BE2C (cell line): Measurements from ENCODE around the gene CDC42EP5.

Experiments used
- DNase-seq: peaks from one replicate; pipeline ENCODE4 v3.0.0-alpha.2; 2020
- H3K27me3 ChIP-seq: fragments of 250-450 bp; sonication (Bioruptor Pico); 2 replicates; pipeline ENCODE4 v1.5.1; 2020; ENCODE audit warnings: mild to moderate bottlenecking
- H3K36me3 ChIP-seq: fragments of 250-450 bp; sonication (Bioruptor Pico); 2 replicates; pipeline ENCODE4 v1.5.1; 2020; ENCODE audit warnings: mild to moderate bottlenecking
- H3K4me1 ChIP-seq: fragments of 250-450 bp; sonication (Bioruptor Pico); 2 replicates; pipeline ENCODE4 v1.5.1; 2020
- H3K4me3 ChIP-seq: 2 replicates; pipeline ENCODE4 v1.5.1; 2011; ENCODE audit warnings: low read depth, low read length
- H3K9me3 ChIP-seq: fragments of 250-450 bp; sonication (Bioruptor Pico); 2 replicates; pipeline ENCODE4 v1.5.1; 2020
- CTCF ChIP-seq: IDR thresholded peaks from 2 replicates; pipeline ENCODE4 v1.5.1; 2012; ENCODE audit warnings: mild to moderate bottlenecking, low read depth, low read length

The CDC42EP5 gene

GRCh38 chr19:54457773-54458647 is 15.1 kb downstream of the CDC42EP5 start:
- Histone ChIP-seq H3K4me1 (peaks cover 4% of the 10 kb centered on the region; the same call in 1 of the 2 replicates), H3K36me3 (peaks cover 82% of the 10 kb centered on the region), H3K9me3 (no peaks in the 10 kb centered on the region), H3K27me3 (no peaks in the 10 kb centered on the region), H3K4me3 (no peak overlapping the region)
- no peak for TF ChIP-seq CTCF
- no peak for DNase-seq

- Histone ChIP-seq H3K36me3 (peaks cover 89% of the 10 kb centered on the region), H3K4me1 (no peaks in the 10 kb centered on the region)
- DNase-seq: no peak
Measured at GRCh38 chr19:54456423-54457373, 16.4 kb downstream of the CDC42EP5 start.

GRCh38 chr19:54455786-54456422 is 17.2 kb downstream of the CDC42EP5 start:
- TF ChIP-seq CTCF: no peak
- Histone ChIP-seq H3K36me3 (peaks cover 92% of the 10 kb centered on the region), H3K4me3 (no peak overlapping the region), H3K4me1 (no peaks in the 10 kb centered on the region), H3K27me3 (no peaks in the 10 kb centered on the region), H3K9me3 (no peaks in the 10 kb centered on the region)
- DNase-seq: no peak

More at GRCh38 chr19:54456423-54457373, 16.4 kb downstream of the CDC42EP5 start:
- H3K4me3 ChIP-seq: no peak overlapping the region
- no peak for TF ChIP-seq CTCF
- no peaks in the 10 kb centered on the region for H3K9me3 ChIP-seq
- H3K27me3 ChIP-seq: no peaks in the 10 kb centered on the region

- DNase-seq: no peak
- Histone ChIP-seq H3K9me3 (no peaks in the 10 kb centered on the region), H3K27me3 (no peaks in the 10 kb centered on the region), H3K4me1 (no peaks in the 10 kb centered on the region), H3K4me3 (no peak overlapping the region), H3K36me3 (peaks cover 90% of the 10 kb centered on the region)
- TF ChIP-seq CTCF: no peak
Measured at GRCh38 chr19:54454781-54455675, 18.1 kb downstream of the CDC42EP5 start.

- DNase-seq: no peak
- Histone ChIP-seq H3K9me3 (no peaks in the 10 kb centered on the region), H3K36me3 (peaks cover 85% of the 10 kb centered on the region), H3K4me3 (no peak overlapping the region), H3K4me1 (no peaks in the 10 kb centered on the region), H3K27me3 (no peaks in the 10 kb centered on the region)
- no peak for TF ChIP-seq CTCF
Measured at GRCh38 chr19:54453921-54454780, 18.9 kb downstream of the CDC42EP5 start.
